ENCODE data around the gene SEC24B. TPM values are rescaled to one million over a fixed set of nuclear protein-coding genes. Genes with fewer than 3 reads are reported as not detected.

Gene SEC24B
- total and polyA plus RNA-seq, 4 donors, result 12.2 to 38.2 (median 16.3) TPM

GRCh38 chr4:109588176-109588575 is 154.6 kb downstream of the SEC24B start:
- TF ChIP-seq EGR1 (IDR thresholded peaks at IDR 0.05; ENCODE audit: low read depth in 2 of 2) (no peak), RXRA (IDR thresholded peaks at IDR 0.05) (no peak), HNF4A (conservative IDR thresholded peaks at IDR 0.05) (no peak), JUND (IDR thresholded peaks at IDR 0.05) (no peak), NR2F2 (IDR thresholded peaks at IDR 0.05) (no peak), GABPA (IDR thresholded peaks at IDR 0.05 in 1 of 2, conservative IDR thresholded peaks at IDR 0.05 in 1 of 2) (no peak), CTCF (IDR thresholded peaks at IDR 0.05; ENCODE audit: low read depth, low read length, missing input control) (no peak), HNF4G (IDR thresholded peaks at IDR 0.05) (no peak), ATF3 (IDR thresholded peaks at IDR 0.05) (no peak), SP1 (IDR thresholded peaks at IDR 0.05) (no peak), TAF1 (conservative IDR thresholded peaks at IDR 0.05) (no peak), ZBTB33 (IDR thresholded peaks at IDR 0.05) (no peak), YY1 (IDR thresholded peaks at IDR 0.05) (no peak), MAX (IDR thresholded peaks at IDR 0.05) (no peak), FOXA2 (IDR thresholded peaks at IDR 0.05) (no peak), FOXA1 (IDR thresholded peaks at IDR 0.05) (no peak), RAD21 (IDR thresholded peaks at IDR 0.05) (no peak), REST (IDR thresholded peaks at IDR 0.05) (no peak)
- Histone ChIP-seq H3K9me3 (ENCODE audit: control insufficient read depth in 4 of 4, low read length in 3 of 4) (no peaks in the 10 kb centered on the region), H3K9ac (ENCODE audit: low read depth in 1 of 2, low read length in 2 of 2) (no peak overlapping the region), H3K36me3 (ENCODE audit: control insufficient read depth in 4 of 4, insufficient read depth in 3 of 4, low read depth in 1 of 4, low read length in 3 of 4) (no peaks in the 10 kb centered on the region), H3K4me3 (ENCODE audit: low read depth in 1 of 3, low read length in 3 of 3) (no peak overlapping the region), H3K27ac (ENCODE audit: low read depth in 1 of 2, low read length in 2 of 2) (no peak overlapping the region), H3K27me3 (ENCODE audit: control insufficient read depth in 4 of 4, insufficient read depth in 4 of 4, low read length in 3 of 4) (no peaks in the 10 kb centered on the region), H3K4me1 (ENCODE audit: control insufficient read depth in 4 of 4, insufficient read depth in 4 of 4, low read length in 3 of 4) (no peaks in the 10 kb centered on the region)
- WGBS, result 77% methylated on average over 4 of the region's 4 CpGs
- DNase-seq (ENCODE audit: low spot score), result no peak

All from liver (tissue), 9 donors.